HL-60/S4 treated with phorbol 12-myristate 13-acetate at 8.2 ng/mL for 4 days and 3 days (cell line): ENCODE data around the gene CSRP2.

ENCODE experiments used
- in situ Hi-C: fragments of 300-500 bp; cut with MboI; formaldehyde crosslinking; loops from 2 replicates; pipeline ENCODE4 v1.15.0; 2022; ENCODE audit warnings: low sequenced_read_pairs

Gene CSRP2

DNA sequence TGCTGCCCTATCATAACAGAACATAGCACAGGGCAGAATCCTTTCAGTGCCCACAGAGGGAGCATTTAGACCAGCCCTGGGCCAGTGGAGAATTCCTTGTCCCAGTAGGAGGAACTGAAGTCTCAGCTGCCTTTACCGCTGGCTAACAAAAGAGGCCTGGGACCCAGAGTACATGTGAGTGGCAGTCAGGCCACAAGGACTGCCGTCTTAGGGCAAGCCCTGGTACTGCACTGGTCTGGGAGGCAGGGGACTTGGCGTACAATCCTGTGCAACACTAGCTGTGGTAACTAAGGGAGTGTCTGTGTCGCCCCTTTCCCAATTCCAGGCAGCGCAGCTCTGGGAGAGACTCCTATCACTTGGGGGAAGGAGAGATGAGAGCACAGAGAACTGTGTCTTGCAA, 17.0 kb upstream of the CSRP2 start:
- in situ Hi-C loops = no loop called here

- in situ Hi-C loops = no loop called here
Observed at GRCh38 chr12:76891609-76892008, 12.8 kb upstream of the CSRP2 start.

DNA sequence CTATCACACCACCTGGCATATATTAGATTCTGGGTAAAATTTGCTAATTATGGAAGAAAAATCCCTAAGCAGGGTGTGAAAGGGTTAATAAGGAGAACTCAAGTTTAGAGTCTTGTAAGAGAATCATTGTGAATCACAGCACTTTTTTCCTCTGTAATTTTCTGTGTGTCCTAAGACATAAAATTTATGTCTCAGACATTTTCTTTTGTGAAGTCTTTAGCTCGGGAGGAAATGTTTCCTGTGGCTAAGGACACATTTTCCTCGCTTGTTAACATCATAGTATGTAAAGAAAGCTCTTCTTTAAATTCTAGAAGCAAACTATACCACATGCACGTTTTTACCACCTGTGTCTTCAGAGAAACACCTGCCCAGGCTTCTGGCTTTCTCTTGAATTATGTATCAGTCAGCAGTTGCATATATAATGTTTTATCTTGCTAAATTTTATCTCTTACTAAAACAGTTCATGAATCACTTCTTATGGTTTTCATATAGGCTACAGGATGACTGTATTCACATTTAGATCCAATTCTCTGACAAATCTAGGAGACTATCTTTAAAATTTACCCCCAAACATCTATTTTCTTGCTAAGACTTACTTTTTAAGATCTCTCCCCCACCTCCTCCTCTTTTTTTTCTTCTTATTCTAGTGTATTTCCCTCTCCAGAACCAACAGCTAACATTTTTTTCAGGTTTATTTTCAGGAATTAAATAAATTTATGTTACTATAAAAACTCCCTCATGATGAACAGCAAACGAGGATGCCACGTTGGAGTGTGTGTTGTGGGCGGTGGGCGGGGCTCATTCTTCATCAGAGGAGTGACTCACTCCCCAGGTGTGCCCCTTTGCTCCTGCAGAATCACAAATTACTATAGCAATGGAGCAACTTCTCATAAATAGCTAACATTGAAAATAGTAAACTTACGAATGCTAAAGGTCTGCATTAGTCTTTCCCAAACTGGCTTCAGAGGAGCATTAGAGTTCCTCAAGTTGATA, 11.6 kb upstream of the CSRP2 start:
- in situ Hi-C loops = no loop called here

DNA sequence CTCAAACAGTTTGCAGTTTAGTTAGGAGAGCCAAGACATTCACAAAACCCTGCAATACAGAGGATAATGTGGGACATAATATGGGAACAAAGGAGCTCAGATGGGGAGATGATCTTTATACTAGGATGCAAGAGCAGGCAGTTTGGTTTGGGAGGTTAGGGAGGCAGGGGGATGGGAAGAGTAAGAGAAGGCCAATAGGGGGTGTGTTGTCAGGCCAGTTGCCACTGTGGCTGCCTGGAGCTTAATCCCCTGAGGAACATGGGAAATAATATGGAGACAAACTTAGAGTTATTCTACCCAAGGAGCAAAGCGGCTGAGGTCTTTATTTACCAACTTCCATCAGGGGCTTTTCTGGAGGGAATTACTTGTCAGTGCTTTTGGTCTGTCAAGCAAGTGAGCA, 10.0 kb upstream of the CSRP2 start:
- in situ Hi-C loops = no loop called here

- in situ Hi-C loops = no loop called here
Observed at GRCh38 chr12:76883811-76884210, 5.0 kb upstream of the CSRP2 start.

DNA sequence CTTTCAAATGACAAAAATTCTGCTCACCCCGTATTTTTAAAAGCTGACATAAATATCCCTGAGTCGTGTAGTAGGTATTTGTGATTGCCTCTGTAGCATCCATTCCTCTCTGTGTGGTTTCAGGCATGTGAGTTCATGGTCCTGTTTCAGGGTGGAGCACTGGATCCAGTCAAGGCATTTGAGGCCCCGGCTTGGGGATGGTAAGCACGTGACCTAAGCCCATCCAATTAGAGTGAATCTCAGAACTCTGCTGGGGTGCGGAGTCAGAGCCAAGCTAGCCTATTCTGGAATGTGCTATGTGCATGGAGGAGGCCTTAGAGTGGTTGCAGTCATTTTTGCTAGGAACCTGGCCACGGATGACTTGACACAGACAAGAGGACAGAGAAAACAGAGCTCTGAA, 4.3 kb upstream of the CSRP2 start:
- in situ Hi-C loops = no loop called here

- in situ Hi-C loops = no loop called here
Observed at GRCh38 chr12:76882367-76882766, 3.5 kb upstream of the CSRP2 start.

DNA sequence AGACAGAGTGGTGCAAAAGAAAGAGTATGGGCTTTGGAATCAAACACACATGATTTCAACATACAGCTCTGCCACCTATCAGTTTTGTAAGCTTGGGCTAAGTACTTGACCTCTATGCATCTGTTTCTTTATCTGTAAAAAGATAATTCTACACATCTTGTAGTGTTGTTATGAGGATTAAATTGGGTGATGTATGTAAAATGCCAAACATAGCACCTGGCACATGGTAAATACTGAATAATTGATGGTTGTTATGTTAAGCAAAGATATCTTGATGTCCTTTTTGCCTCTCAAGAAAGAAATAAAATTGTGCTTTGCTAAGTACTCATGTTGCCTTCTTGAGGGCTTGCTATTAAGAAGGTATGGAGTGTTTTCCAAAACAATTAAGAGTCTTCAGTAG, 2.3 kb upstream of the CSRP2 start:
- in situ Hi-C loops = no loop called here

DNA sequence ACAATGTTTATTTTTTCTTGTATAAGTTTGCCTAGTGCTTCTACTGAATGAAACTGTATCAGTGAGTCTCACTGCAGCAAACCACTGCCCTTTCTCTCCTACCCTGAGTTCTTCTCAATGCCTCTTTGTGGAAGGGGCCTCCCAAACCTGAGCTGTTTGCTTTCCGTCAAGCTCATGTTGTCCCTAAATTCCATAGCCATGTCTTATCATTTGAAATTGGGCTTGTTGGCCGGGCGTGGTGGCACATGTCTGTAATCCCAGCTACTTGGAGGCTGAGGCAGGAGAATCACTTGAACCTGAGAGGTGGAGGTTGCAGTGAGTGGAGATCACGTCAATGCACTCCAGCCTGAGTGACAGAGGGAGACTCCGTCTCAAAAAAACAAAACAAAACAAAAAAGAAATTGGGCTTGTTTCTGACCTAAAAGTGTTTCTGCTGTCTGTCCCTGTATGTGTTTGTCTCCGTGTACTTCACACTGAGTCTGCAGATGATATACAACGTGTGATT, 1.8 kb upstream of the CSRP2 start:
- in situ Hi-C loops = no loop called here

DNA sequence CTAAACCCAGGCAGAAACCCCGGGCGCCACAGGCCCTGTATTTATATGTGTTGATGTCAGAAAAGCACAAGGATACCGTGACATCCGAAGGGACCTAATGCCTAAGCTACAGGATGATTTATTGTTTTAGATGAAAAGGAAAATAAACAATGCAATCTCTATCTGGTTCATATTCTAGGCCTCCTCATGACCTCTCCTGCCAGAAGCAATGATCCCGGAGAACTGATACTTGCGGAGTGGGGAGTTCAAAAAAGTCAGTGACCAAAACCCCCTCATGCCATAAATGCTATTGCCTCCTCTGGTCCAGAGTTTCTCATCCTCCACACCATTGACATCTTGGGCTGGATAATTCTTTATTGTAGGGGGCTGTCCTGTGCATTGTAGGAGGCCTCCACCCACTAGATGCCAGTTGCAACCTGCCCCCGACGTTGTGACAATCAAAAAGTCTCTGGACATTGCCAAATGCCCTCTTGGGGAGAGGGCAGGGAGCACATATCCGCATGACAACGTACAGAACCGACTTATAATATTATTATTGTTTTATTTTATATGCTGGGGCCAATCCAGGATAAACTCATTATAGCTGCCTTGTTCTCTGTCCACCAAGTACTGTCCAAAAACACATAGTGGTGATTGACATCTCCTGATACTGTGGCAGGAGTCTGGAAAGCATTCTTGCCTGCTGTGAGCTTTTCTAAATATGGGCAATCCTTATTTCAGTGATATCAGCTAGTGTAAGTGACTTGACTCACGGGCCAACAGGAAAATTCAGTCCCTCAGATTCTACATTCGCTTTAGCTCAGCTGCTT, 1.1 kb upstream of the CSRP2 start:
- in situ Hi-C loops = no loop called here

DNA sequence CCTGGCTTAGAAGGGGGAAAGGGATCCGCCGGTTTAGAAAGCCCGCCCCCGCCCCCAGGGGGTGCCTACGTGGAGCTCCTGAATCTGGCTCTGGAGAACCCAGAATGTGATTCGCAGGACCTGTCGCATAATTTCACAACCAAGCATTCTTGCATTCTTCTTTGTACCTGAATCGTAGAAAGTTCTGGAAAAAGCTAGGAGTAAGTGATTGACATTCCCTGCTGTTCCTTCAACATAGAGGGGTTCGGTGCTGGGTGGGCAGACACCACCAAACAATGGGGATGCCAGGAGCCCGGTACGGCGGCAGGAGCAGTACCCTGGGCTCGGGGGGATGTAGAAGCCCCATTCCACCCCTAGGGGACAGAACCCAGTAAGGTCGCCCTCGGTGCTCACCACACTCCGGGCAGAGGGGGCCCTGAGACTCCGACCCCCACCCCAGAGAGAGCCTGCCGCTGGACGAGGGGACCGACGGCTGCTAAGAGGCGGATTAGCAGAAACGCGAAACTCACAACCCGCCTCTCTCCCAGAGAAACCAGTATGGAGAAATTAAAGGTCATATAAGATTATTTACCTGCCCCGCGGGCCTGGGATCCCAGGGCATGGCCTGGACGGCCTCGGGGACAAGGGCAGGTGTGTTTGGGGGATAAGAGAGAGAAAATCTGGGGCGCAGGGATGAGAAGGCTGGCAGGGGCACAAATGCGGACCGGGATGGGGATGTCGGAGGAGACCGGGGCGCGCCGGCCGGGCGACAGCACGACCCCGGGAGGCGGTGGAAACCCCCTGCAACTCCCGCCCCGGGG, 520 bp downstream of the CSRP2 start:
- in situ Hi-C loops = no loop called here

DNA sequence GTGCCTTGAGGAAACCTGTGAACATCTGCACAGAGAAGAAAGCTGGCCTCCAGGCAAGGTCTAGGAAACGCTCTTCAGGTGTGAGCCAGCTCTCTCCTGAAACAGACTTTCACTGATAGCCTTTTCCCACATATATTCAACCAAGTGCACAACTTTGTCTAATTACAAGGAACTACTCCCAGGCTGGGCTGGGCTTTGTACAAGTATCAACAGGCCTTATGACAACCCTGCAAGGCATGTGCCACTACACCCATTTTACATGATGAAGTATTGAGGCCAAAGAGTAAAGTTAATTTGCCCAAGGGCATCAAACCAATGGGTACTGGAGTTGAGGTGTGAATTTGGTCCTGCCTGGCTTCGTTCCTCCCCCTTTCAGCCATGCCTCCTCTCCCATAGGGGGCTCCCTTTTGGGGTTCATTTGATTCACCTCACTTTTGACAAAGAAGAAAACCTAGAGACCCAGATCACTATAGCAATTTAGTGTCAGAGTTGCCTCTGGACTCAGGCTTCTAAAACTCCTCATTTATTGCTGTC, 2.1 kb downstream of the CSRP2 start:
- in situ Hi-C loops = no loop called here

DNA sequence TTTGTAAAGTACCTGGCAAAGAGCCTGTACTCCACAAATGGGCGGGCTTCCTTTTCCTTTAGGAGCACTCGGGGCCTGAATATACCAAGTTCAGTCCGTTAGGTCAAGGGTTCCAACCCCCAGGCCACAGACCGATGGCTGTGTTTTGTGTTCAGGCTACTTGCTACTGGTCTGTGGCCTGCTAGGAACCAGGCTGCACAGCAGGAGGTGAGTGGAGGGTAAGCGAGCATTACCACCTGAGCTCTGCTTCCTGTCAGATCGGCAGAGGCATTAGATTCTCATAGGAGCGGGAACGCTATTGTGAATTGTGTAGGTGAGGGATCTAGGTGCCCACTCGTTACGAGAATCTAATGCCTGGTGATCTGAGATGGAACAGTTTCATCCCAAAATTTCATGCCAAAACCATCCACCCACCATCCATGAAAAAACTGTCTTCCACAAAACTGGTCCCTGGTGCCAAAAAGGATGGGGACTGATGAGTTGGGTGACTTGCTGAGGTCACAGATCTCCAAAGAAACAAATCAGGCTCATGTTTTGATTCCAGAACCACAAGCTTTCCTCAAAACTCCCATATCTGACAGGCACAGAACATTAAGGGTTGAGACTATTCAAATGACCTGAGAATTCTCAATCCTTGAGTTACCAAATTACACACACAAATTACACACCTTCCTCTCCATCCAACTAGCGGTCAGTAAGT, 4.2 kb downstream of the CSRP2 start:
- in situ Hi-C loops = no loop called here

DNA sequence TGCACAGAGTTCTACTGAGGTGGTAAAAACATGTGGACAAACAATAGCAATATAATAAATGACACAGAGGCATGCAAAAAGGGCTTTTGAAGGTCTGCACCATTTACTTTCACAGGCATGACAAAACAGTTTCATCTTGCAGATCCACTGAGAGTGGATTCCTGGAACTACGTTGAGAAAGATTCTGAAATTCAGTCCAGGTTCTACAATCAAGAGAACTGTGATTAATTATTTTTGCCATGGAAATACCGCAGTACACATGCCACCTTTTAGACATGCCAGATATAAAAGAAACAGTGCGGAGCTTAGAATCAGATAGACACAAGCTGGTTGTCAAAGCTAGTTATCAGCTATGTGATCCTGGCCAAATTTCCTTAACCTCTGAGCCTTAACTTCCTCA, 4.8 kb downstream of the CSRP2 start:
- in situ Hi-C loops = no loop called here

- in situ Hi-C loops = no loop called here
Observed at GRCh38 chr12:76872415-76872814, 6.4 kb downstream of the CSRP2 start.

DNA sequence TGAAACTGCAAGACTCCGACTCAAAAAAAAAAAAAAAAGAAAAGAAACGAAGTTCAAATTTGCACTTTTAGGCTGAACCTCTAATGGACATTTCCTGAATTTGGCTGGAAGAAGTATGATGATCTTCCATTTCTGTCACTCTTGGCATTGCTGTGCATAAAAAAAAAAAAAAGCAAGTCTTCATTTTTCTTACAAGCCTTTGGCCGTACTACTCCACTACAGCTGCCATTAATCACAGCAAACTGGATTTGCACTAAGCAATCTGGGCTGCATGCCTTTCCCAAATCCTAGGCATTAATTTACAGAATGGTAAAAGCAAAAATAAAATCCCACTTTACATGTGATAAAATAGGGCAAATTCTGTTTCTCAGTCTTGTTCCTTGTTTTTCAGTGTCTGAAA, 7.1 kb downstream of the CSRP2 start:
- in situ Hi-C loops = no loop called here

DNA sequence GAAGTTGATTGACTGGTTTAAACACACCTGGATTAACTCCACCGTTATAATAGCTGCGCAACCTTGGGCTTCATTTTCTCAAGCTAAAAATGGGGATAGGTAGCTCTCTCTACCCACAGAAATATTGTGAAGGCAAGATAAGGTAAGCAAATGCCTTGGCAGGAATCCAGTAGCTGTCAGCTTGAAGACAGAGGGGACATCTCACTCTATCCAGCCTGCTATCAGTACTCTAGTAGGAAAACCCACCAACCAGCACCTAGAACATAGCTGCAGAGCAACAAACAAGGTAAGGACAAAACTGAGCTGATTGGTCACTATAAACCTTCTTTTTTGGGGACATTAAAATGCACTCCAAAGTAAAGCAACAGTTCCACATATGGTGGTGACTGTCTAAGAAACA, 7.7 kb downstream of the CSRP2 start:
- in situ Hi-C loops = no loop called here

- in situ Hi-C loops = no loop called here
Observed at GRCh38 chr12:76866726-76867125, 12.1 kb downstream of the CSRP2 start.

DNA sequence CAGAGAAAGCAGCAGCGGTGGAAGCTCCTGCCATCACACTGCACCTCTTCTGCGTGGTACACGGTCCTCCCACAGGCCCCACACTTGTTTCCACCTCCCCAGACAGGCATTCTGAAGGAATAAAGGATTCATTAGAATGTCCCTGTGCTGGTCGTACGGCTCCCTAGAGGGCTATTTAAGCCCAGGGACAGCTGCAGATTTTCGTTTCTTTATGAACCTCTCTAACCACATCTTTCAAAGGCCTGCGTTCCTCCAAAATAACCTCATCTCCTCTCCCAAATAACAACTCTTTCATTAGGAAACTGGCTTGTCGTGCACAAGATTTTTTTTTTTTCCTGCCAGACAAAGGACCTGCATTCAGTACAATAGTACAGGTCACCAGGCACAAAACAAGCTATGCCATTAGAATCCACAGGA, 12.7 kb downstream of the CSRP2 start:
- in situ Hi-C loops = no loop called here

DNA sequence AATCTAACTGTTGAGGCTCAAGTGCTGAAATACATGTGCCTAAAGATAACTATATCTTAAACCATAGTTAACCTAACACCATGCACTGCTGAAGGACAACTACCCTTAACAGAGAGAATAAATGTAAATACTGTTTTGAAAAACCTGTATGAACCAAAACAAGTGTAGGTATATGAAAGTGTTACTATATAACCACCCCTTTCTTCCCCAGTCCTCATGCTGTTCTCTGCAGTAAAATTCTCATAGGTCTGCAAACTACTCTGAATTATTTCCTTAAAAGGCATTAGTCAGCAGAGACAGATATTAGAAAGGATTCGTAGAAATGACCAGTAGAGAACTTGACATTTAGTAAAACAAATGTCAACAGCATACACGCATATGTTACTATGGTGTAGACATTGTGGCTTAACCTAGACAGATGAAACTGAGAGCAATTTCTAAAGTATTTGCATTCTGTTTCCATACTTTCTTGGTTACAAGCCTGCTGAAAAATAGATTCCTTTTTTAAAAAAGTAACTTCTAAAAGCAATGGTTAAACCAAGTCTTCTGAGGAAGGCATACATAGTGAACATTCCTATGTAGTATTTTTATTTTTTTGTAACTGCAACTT, 13.9 kb downstream of the CSRP2 start:
- in situ Hi-C loops = no loop called here
